ENCODE results near the gene CTR9.

DNA sequence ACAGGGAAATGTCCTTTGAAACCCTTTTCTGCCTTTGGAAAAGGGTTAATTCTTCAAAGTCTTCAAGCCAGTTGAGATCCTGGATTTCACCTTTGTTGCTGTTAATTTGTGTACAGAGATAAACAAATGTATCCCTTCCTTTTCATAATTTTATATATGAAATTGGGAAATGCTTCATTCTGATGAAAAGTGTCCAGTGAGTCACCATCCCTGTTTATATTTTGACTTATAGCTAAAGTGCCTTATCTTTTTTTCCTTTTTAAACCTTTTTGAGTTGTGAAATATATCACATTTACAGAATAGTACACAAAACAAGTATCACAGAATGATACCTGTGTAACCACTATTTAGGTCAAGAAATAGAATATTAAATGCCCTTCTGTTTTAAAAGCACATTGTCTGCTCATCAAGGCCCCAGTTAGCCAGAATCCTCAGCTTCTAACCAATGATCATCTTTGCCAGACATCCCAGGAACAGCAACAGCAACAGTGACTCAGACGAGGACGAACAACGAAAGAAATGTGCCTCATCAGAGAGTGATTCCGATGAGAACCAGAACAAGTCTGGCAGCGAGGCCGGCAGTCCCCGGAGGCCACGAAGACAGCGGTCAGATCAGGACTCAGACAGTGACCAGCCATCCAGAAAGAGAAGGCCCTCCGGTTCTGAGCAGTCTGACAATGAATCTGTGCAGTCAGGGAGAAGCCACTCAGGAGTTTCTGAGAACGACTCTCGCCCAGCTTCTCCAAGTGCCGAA is 27.3 kb downstream of the CTR9 start:
- TF ChIP-seq, protein P1, sequence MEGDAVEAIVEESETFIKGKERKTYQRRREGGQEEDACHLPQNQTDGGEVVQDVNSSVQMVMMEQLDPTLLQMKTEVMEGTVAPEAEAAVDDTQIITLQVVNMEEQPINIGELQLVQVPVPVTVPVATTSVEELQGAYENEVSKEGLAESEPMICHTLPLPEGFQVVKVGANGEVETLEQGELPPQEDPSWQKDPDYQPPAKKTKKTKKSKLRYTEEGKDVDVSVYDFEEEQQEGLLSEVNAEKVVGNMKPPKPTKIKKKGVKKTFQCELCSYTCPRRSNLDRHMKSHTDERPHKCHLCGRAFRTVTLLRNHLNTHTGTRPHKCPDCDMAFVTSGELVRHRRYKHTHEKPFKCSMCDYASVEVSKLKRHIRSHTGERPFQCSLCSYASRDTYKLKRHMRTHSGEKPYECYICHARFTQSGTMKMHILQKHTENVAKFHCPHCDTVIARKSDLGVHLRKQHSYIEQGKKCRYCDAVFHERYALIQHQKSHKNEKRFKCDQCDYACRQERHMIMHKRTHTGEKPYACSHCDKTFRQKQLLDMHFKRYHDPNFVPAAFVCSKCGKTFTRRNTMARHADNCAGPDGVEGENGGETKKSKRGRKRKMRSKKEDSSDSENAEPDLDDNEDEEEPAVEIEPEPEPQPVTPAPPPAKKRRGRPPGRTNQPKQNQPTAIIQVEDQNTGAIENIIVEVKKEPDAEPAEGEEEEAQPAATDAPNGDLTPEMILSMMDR (conservative IDR thresholded peaks at IDR 0.05; ENCODE audit: low read depth in 2 of 2): no peak
- TF ChIP-seq EZH2phosphoT487 (IDR thresholded peaks at IDR 0.05; ENCODE audit: unreplicated experiment) (no peak), EZH2 (IDR thresholded peaks at IDR 0.05; ENCODE audit: low read depth, unreplicated experiment) (no peak), JUNB (IDR thresholded peaks at IDR 0.05; ENCODE audit: unreplicated experiment) (no peak), POLR2AphosphoS5 (IDR thresholded peaks at IDR 0.05; ENCODE audit: low read depth) (no peak), ETS1 (IDR thresholded peaks at IDR 0.05) (no peak), ZNF331 (CRISPR knock-in tag; IDR thresholded peaks at IDR 0.05; ENCODE audit: low read depth) (no peak), CREB1 (CRISPR knock-in tag; IDR thresholded peaks at IDR 0.05; ENCODE audit: low read depth) (no peak), ZNF114 (CRISPR knock-in tag; IDR thresholded peaks at IDR 0.05) (no peak), STAT1 (IDR thresholded peaks at IDR 0.05; ENCODE audit: unreplicated experiment) (no peak)
- TF ChIP-seq, protein P2, sequence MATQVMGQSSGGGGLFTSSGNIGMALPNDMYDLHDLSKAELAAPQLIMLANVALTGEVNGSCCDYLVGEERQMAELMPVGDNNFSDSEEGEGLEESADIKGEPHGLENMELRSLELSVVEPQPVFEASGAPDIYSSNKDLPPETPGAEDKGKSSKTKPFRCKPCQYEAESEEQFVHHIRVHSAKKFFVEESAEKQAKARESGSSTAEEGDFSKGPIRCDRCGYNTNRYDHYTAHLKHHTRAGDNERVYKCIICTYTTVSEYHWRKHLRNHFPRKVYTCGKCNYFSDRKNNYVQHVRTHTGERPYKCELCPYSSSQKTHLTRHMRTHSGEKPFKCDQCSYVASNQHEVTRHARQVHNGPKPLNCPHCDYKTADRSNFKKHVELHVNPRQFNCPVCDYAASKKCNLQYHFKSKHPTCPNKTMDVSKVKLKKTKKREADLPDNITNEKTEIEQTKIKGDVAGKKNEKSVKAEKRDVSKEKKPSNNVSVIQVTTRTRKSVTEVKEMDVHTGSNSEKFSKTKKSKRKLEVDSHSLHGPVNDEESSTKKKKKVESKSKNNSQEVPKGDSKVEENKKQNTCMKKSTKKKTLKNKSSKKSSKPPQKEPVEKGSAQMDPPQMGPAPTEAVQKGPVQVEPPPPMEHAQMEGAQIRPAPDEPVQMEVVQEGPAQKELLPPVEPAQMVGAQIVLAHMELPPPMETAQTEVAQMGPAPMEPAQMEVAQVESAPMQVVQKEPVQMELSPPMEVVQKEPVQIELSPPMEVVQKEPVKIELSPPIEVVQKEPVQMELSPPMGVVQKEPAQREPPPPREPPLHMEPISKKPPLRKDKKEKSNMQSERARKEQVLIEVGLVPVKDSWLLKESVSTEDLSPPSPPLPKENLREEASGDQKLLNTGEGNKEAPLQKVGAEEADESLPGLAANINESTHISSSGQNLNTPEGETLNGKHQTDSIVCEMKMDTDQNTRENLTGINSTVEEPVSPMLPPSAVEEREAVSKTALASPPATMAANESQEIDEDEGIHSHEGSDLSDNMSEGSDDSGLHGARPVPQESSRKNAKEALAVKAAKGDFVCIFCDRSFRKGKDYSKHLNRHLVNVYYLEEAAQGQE (IDR thresholded peaks at IDR 0.05; ENCODE audit: unreplicated experiment): no peak

Measured in GM23338 (cell line).